ENCODE results near the gene OOEP.

Gene OOEP

GRCh38 chr6:73342174-73342573, 27.5 kb downstream of the OOEP start:
- no peak overlapping the region for H3K9ac ChIP-seq (ENCODE audit: low read depth, low read length)
- ATAC-seq (ENCODE audit: insufficient read depth, low read depth) (no peak), DNase-seq (no peak)
- H3K27ac ChIP-seq (ENCODE audit: low read length), result no peak overlapping the region
- H3K27me3 ChIP-seq (ENCODE audit: insufficient read depth, low read length, poor library complexity), result peaks cover 3% of the 10 kb centered on the region
- no peaks in the 10 kb centered on the region for H3K36me3 ChIP-seq (ENCODE audit: insufficient read depth, low read length)
- no peaks in the 10 kb centered on the region for H3K4me1 ChIP-seq (ENCODE audit: insufficient read depth, low read length)
- H2AFZ ChIP-seq (ENCODE audit: low read depth, low read length), result no peak overlapping the region
- no peaks in the 10 kb centered on the region for H3K9me3 ChIP-seq (ENCODE audit: insufficient read depth, low read length, severe bottlenecking)
- no peak overlapping the region for H3K4me3 ChIP-seq (ENCODE audit: low read depth in 1 of 2, low read length in 2 of 2)
- H4K20me1 ChIP-seq (ENCODE audit: insufficient read depth, low read length), result no peaks in the 10 kb centered on the region
- H3K4me2 ChIP-seq (ENCODE audit: insufficient read depth, low read length), result no peak overlapping the region
- TF ChIP-seq CTCF (IDR thresholded peaks at IDR 0.05; ENCODE audit: borderline replicate concordance, extremely low read depth, low read length, poor library complexity, severe bottlenecking) (no peak), EZH2 (IDR thresholded peaks at IDR 0.05; ENCODE audit: borderline replicate concordance, low read depth, low read length, severe bottlenecking) (no peak)
- H3K79me2 ChIP-seq (ENCODE audit: insufficient read depth, low read length), result no peaks in the 10 kb centered on the region

GRCh38 chr6:73341335-73341734, 28.4 kb downstream of the OOEP start:
- Histone ChIP-seq H3K4me1 (ENCODE audit: insufficient read depth, low read length) (no peaks in the 10 kb centered on the region), H3K9me3 (ENCODE audit: insufficient read depth, low read length, severe bottlenecking) (no peaks in the 10 kb centered on the region), H3K4me3 (ENCODE audit: low read depth in 1 of 2, low read length in 2 of 2) (no peak overlapping the region), H3K9ac (ENCODE audit: low read depth, low read length) (no peak overlapping the region), H3K36me3 (ENCODE audit: insufficient read depth, low read length) (no peaks in the 10 kb centered on the region), H3K27ac (ENCODE audit: low read length) (no peak overlapping the region), H3K79me2 (ENCODE audit: insufficient read depth, low read length) (no peaks in the 10 kb centered on the region), H3K4me2 (ENCODE audit: insufficient read depth, low read length) (no peak overlapping the region), H2AFZ (ENCODE audit: low read depth, low read length) (no peak overlapping the region), H3K27me3 (ENCODE audit: insufficient read depth, low read length, poor library complexity) (no peaks in the 10 kb centered on the region), H4K20me1 (ENCODE audit: insufficient read depth, low read length) (no peaks in the 10 kb centered on the region)
- TF ChIP-seq EZH2 (IDR thresholded peaks at IDR 0.05; ENCODE audit: borderline replicate concordance, low read depth, low read length, severe bottlenecking) (no peak), CTCF (IDR thresholded peaks at IDR 0.05; ENCODE audit: borderline replicate concordance, extremely low read depth, low read length, poor library complexity, severe bottlenecking) (no peak)
- DNase-seq, result no peak
- ATAC-seq (ENCODE audit: insufficient read depth, low read depth), result no peak

- H4K20me1 ChIP-seq (ENCODE audit: insufficient read depth, low read length), result no peaks in the 10 kb centered on the region
- H3K36me3 ChIP-seq (ENCODE audit: insufficient read depth, low read length), result no peaks in the 10 kb centered on the region
- ATAC-seq (ENCODE audit: insufficient read depth, low read depth), result no peak
- no peak overlapping the region for H3K27ac ChIP-seq (ENCODE audit: low read length)
- H3K4me2 ChIP-seq (ENCODE audit: insufficient read depth, low read length), result no peak overlapping the region
- DNase-seq, result no peak
- no peaks in the 10 kb centered on the region for H3K4me1 ChIP-seq (ENCODE audit: insufficient read depth, low read length)
- no peak for TF ChIP-seq EZH2 (IDR thresholded peaks at IDR 0.05; ENCODE audit: borderline replicate concordance, low read depth, low read length, severe bottlenecking)
- no peak for TF ChIP-seq CTCF (IDR thresholded peaks at IDR 0.05; ENCODE audit: borderline replicate concordance, extremely low read depth, low read length, poor library complexity, severe bottlenecking)
- no peaks in the 10 kb centered on the region for H3K79me2 ChIP-seq (ENCODE audit: insufficient read depth, low read length)
- H3K4me3 ChIP-seq (ENCODE audit: low read depth in 1 of 2, low read length in 2 of 2), result no peak overlapping the region
- no peaks in the 10 kb centered on the region for H3K9me3 ChIP-seq (ENCODE audit: insufficient read depth, low read length, severe bottlenecking)
- H3K27me3 ChIP-seq (ENCODE audit: insufficient read depth, low read length, poor library complexity), result no peaks in the 10 kb centered on the region
- no peak overlapping the region for H2AFZ ChIP-seq (ENCODE audit: low read depth, low read length)
- H3K9ac ChIP-seq (ENCODE audit: low read depth, low read length), result no peak overlapping the region
These were observed 29.6 kb downstream of the OOEP start for GRCh38 chr6:73340048-73340447.

- H3K79me2 ChIP-seq (ENCODE audit: insufficient read depth, low read length), result no peaks in the 10 kb centered on the region
These were observed 30.4 kb downstream of the OOEP start for GRCh38 chr6:73339340-73339739.

More at GRCh38 chr6:73339340-73339739, 30.4 kb downstream of the OOEP start:
- Histone ChIP-seq H3K4me1 (ENCODE audit: insufficient read depth, low read length) (no peaks in the 10 kb centered on the region), H2AFZ (ENCODE audit: low read depth, low read length) (no peak overlapping the region), H3K36me3 (ENCODE audit: insufficient read depth, low read length) (no peaks in the 10 kb centered on the region), H3K9me3 (ENCODE audit: insufficient read depth, low read length, severe bottlenecking) (no peaks in the 10 kb centered on the region), H3K9ac (ENCODE audit: low read depth, low read length) (no peak overlapping the region), H4K20me1 (ENCODE audit: insufficient read depth, low read length) (no peaks in the 10 kb centered on the region), H3K4me2 (ENCODE audit: insufficient read depth, low read length) (no peak overlapping the region), H3K27me3 (ENCODE audit: insufficient read depth, low read length, poor library complexity) (no peaks in the 10 kb centered on the region), H3K27ac (ENCODE audit: low read length) (no peak overlapping the region), H3K4me3 (ENCODE audit: low read depth in 1 of 2, low read length in 2 of 2) (no peak overlapping the region)
- no peak for DNase-seq
- no peak for ATAC-seq (ENCODE audit: insufficient read depth, low read depth)
- TF ChIP-seq EZH2 (IDR thresholded peaks at IDR 0.05; ENCODE audit: borderline replicate concordance, low read depth, low read length, severe bottlenecking), result no peak
- no peak for TF ChIP-seq CTCF (IDR thresholded peaks at IDR 0.05; ENCODE audit: borderline replicate concordance, extremely low read depth, low read length, poor library complexity, severe bottlenecking)

Measured in DND-41 (cell line).